ENCODE data around the gene TBC1D14.

The TBC1D14 gene

GRCh38 chr4:6888506-6889071 is 21.0 kb upstream of the TBC1D14 start:
- Histone ChIP-seq H3K4me3 (ENCODE audit: low read length, poor library complexity, severe bottlenecking) (no peak overlapping the region), H3F3A (ENCODE audit: low read depth) (no peaks in the 10 kb centered on the region), H3K9me3 (ENCODE audit: insufficient read depth, low read depth, low read length) (peaks cover 11% of the 10 kb centered on the region; the same call in 1 of the 2 replicates), H3K79me2 (ENCODE audit: insufficient read depth, low read length) (no peaks in the 10 kb centered on the region), H3K9me2 (replicated peaks; ENCODE audit: low read depth, low read length) (no peaks in the 10 kb centered on the region), H3K9ac (ENCODE audit: low read depth, low read length, poor library complexity, severe bottlenecking) (no peak overlapping the region), H3K36me3 (ENCODE audit: insufficient read depth, low read length) (peaks cover 4% of the 10 kb centered on the region; the same call in 1 of the 2 replicates), H3K27me3 (ENCODE audit: insufficient read depth, low read length, poor library complexity, severe bottlenecking) (no peaks in the 10 kb centered on the region), H2AFZ (ENCODE audit: low read length) (no peak overlapping the region), H3K4me2 (ENCODE audit: low read depth, low read length, poor library complexity, severe bottlenecking) (no peak overlapping the region), H3K4me1 (ENCODE audit: insufficient read depth, low read length, poor library complexity, severe bottlenecking) (peaks cover 20% of the 10 kb centered on the region), H4K20me1 (ENCODE audit: insufficient read depth, low read length, poor library complexity, severe bottlenecking) (no peaks in the 10 kb centered on the region)
- TF ChIP-seq CTCF (conservative IDR thresholded peaks at IDR 0.05; ENCODE audit: low read length): no peak
- TF ChIP-seq EZH2phosphoT487 (IDR thresholded peaks at IDR 0.05; ENCODE audit: borderline replicate concordance): no peak

- no peaks in the 10 kb centered on the region for H3F3A ChIP-seq (ENCODE audit: low read depth)
- no peak overlapping the region for H2AFZ ChIP-seq (ENCODE audit: low read length)
- H3K4me3 ChIP-seq (ENCODE audit: low read length, poor library complexity, severe bottlenecking): no peak overlapping the region
- H3K9ac ChIP-seq (ENCODE audit: low read depth, low read length, poor library complexity, severe bottlenecking): no peak overlapping the region
- no peak overlapping the region for H3K4me2 ChIP-seq (ENCODE audit: low read depth, low read length, poor library complexity, severe bottlenecking)
- no peaks in the 10 kb centered on the region for H3K27me3 ChIP-seq (ENCODE audit: insufficient read depth, low read length, poor library complexity, severe bottlenecking)
- peaks cover 20% of the 10 kb centered on the region for H3K4me1 ChIP-seq (ENCODE audit: insufficient read depth, low read length, poor library complexity, severe bottlenecking)
- no peaks in the 10 kb centered on the region for H3K36me3 ChIP-seq (ENCODE audit: insufficient read depth, low read length)
- no peaks in the 10 kb centered on the region for H3K79me2 ChIP-seq (ENCODE audit: insufficient read depth, low read length)
- no peaks in the 10 kb centered on the region for H4K20me1 ChIP-seq (ENCODE audit: insufficient read depth, low read length, poor library complexity, severe bottlenecking)
- H3K9me2 ChIP-seq (replicated peaks; ENCODE audit: low read depth, low read length): no peaks in the 10 kb centered on the region
- peaks cover 11% of the 10 kb centered on the region; the same call in 1 of the 2 replicates for H3K9me3 ChIP-seq (ENCODE audit: insufficient read depth, low read depth, low read length)
- TF ChIP-seq CTCF (conservative IDR thresholded peaks at IDR 0.05; ENCODE audit: low read length) (no peak), EZH2phosphoT487 (IDR thresholded peaks at IDR 0.05; ENCODE audit: borderline replicate concordance) (no peak)
Observed at GRCh38 chr4:6889101-6889735, 20.4 kb upstream of the TBC1D14 start.

- H3F3A ChIP-seq (ENCODE audit: low read depth): no peaks in the 10 kb centered on the region
- H4K20me1 ChIP-seq (ENCODE audit: insufficient read depth, low read length, poor library complexity, severe bottlenecking): no peaks in the 10 kb centered on the region
- H3K9ac ChIP-seq (ENCODE audit: low read depth, low read length, poor library complexity, severe bottlenecking): no peak overlapping the region
- TF ChIP-seq EZH2phosphoT487 (IDR thresholded peaks at IDR 0.05; ENCODE audit: borderline replicate concordance) (no peak), CTCF (conservative IDR thresholded peaks at IDR 0.05; ENCODE audit: low read length) (no peak)
- H3K9me3 ChIP-seq (ENCODE audit: insufficient read depth, low read depth, low read length): peaks cover 11% of the 10 kb centered on the region; the same call in 1 of the 2 replicates
- no peak overlapping the region for H3K4me2 ChIP-seq (ENCODE audit: low read depth, low read length, poor library complexity, severe bottlenecking)
- no peaks in the 10 kb centered on the region for H3K27me3 ChIP-seq (ENCODE audit: insufficient read depth, low read length, poor library complexity, severe bottlenecking)
- H3K36me3 ChIP-seq (ENCODE audit: insufficient read depth, low read length): no peaks in the 10 kb centered on the region
- no peak overlapping the region for H2AFZ ChIP-seq (ENCODE audit: low read length)
- H3K79me2 ChIP-seq (ENCODE audit: insufficient read depth, low read length): no peaks in the 10 kb centered on the region
- peaks cover 20% of the 10 kb centered on the region for H3K4me1 ChIP-seq (ENCODE audit: insufficient read depth, low read length, poor library complexity, severe bottlenecking)
- no peaks in the 10 kb centered on the region for H3K9me2 ChIP-seq (replicated peaks; ENCODE audit: low read depth, low read length)
- H3K4me3 ChIP-seq (ENCODE audit: low read length, poor library complexity, severe bottlenecking): no peak overlapping the region
Observed at GRCh38 chr4:6889736-6890324, 19.8 kb upstream of the TBC1D14 start.

All from Loucy (cell line).